Osteoblast (primary cell): ENCODE results near the gene CPT1B. TPM values are rescaled to one million over a fixed set of nuclear protein-coding genes. Genes with fewer than 3 reads are reported as not detected.
A peak's percentile ranks its signal among the peaks of the same experiment; 100 is the strongest.

ENCODE experiments used
- DNase-seq: peaks from one replicate; pipeline ENCODE4 v3.0.0; 2011; ENCODE audit warnings: low spot score, mixed read lengths; ENCODE audit not compliant: insufficient read length; ENCODE audit errors: missing footprints
- H2AFZ ChIP-seq: 2 replicates; pipeline ENCODE4 v1.6.0; 2011; ENCODE audit warnings: mild to moderate bottlenecking, low read length
- H3K27ac ChIP-seq: 2 replicates; pipeline ENCODE4 v1.5.1; 2011; ENCODE audit warnings: mild to moderate bottlenecking, low read depth, low read length, moderate library complexity
- H3K27me3 ChIP-seq: 2 replicates; pipeline ENCODE4 v1.6.0; 2012; ENCODE audit warnings: mild to moderate bottlenecking, control low read depth, inconsistent platforms, low read length, moderate library complexity; ENCODE audit not compliant: insufficient read depth
- H3K36me3 ChIP-seq: 2 replicates; pipeline ENCODE4 v1.5.1; 2011; ENCODE audit warnings: mild to moderate bottlenecking, low read length, control low read depth, moderate library complexity; ENCODE audit not compliant: insufficient read depth
- H3K4me1 ChIP-seq: 2 replicates; pipeline ENCODE4 v1.5.1; 2011; ENCODE audit warnings: mild to moderate bottlenecking, low read length, control low read depth, moderate library complexity; ENCODE audit not compliant: insufficient read depth
- H3K4me2 ChIP-seq: 2 replicates; pipeline ENCODE4 v1.6.0; 2011; ENCODE audit warnings: mild to moderate bottlenecking, low read length; ENCODE audit not compliant: insufficient read depth
- H3K4me3 ChIP-seq: fragments of 200-600 bp; sonication (generic); 3 replicates; pipeline ENCODE4 v1.5.1; 2012; ENCODE audit warnings: mild to moderate bottlenecking, low read length, inconsistent platforms; ENCODE audit not compliant: insufficient read depth
- H3K79me2 ChIP-seq: 2 replicates; pipeline ENCODE4 v1.6.0; 2012; ENCODE audit warnings: mild to moderate bottlenecking, low read length, control low read depth, inconsistent platforms; ENCODE audit not compliant: insufficient read depth
- H3K9me3 ChIP-seq: 2 replicates; pipeline ENCODE4 v1.5.1; 2011; ENCODE audit warnings: low read depth, low read length, control low read depth
- H4K20me1 ChIP-seq: 2 replicates; pipeline ENCODE4 v1.6.0; 2012; ENCODE audit warnings: mild to moderate bottlenecking, low read length, control low read depth; ENCODE audit not compliant: insufficient read depth
- CTCF ChIP-seq: IDR thresholded peaks from 2 replicates; pipeline ENCODE4 v1.5.1; 2011; ENCODE audit warnings: mild to moderate bottlenecking, low read depth, low read length, moderate library complexity; ENCODE audit errors: extremely low read depth
- total RNA-seq: library from RNA; depleted of rRNA; stranded (reverse); fragments of >200 nt; gene quantifications from 2 replicates; pipeline ENCODE4 v1.2.3, GENCODE V29; 2012

The CPT1B gene
- total RNA-seq, 1 donor, result 1.8 TPM

- Histone ChIP-seq H3K79me2 (peaks cover 5% of the 10 kb centered on the region), H4K20me1 (peaks cover 3% of the 10 kb centered on the region), H3K27me3 (peaks cover 12% of the 10 kb centered on the region), H2AFZ (no peak overlapping the region), H3K4me2 (no peak overlapping the region), H3K27ac (no peak overlapping the region), H3K4me1 (peaks cover 20% of the 10 kb centered on the region), H3K4me3 (no peak overlapping the region), H3K36me3 (no peaks in the 10 kb centered on the region), H3K9me3 (no peaks in the 10 kb centered on the region)
- DNase-seq, result peak; percentile 49
- TF ChIP-seq CTCF, result no peak
Observed at GRCh38 chr22:50625568-50626313, 47.5 kb upstream of the CPT1B start.

GRCh38 chr22:50625131-50625567 is 46.9 kb upstream of the CPT1B start:
- Histone ChIP-seq H4K20me1 (peaks cover 3% of the 10 kb centered on the region), H3K36me3 (no peaks in the 10 kb centered on the region), H3K4me2 (no peak overlapping the region), H3K27me3 (peaks cover 12% of the 10 kb centered on the region), H3K9me3 (no peaks in the 10 kb centered on the region), H3K4me1 (peaks cover 24% of the 10 kb centered on the region), H3K4me3 (no peak overlapping the region), H3K27ac (no peak overlapping the region), H3K79me2 (peaks cover 5% of the 10 kb centered on the region), H2AFZ (no peak overlapping the region)
- DNase-seq, result peak; percentile 43
- no peak for TF ChIP-seq CTCF

GRCh38 chr22:50624347-50625130 is 46.3 kb upstream of the CPT1B start:
- DNase-seq, result no peak
- TF ChIP-seq CTCF, result no peak
- H3K4me3 ChIP-seq, result no peak overlapping the region

More at GRCh38 chr22:50624347-50625130, 46.3 kb upstream of the CPT1B start:
- Histone ChIP-seq H3K4me2 (no peak overlapping the region), H3K4me1 (peaks cover 24% of the 10 kb centered on the region), H3K79me2 (peaks cover 5% of the 10 kb centered on the region), H4K20me1 (peaks cover 3% of the 10 kb centered on the region), H2AFZ (no peak overlapping the region), H3K27ac (no peak overlapping the region), H3K9me3 (no peaks in the 10 kb centered on the region), H3K27me3 (peaks cover 17% of the 10 kb centered on the region), H3K36me3 (no peaks in the 10 kb centered on the region)
